ENCODE measurements around the gene NDUFA8.

Gene NDUFA8

GRCh38 chr9:122179690-122180074 is 20.1 kb upstream of the NDUFA8 start:
- ATAC-seq (ENCODE audit: low read depth), result no peak
- H3K27ac ChIP-seq (ENCODE audit: poor library complexity, severe bottlenecking), result no peak overlapping the region

GRCh38 chr9:122179054-122179689 is 19.6 kb upstream of the NDUFA8 start:
- no peak for ATAC-seq (ENCODE audit: low read depth)
- Histone ChIP-seq H3K4me1 (ENCODE audit: insufficient read depth, poor library complexity, severe bottlenecking) (no peaks in the 10 kb centered on the region), H3K4me3 (ENCODE audit: severe bottlenecking) (no peak overlapping the region), H3K27me3 (ENCODE audit: insufficient read depth, poor library complexity, severe bottlenecking) (no peaks in the 10 kb centered on the region), H3K9me3 (ENCODE audit: severe bottlenecking) (no peaks in the 10 kb centered on the region), H3K27ac (ENCODE audit: poor library complexity, severe bottlenecking) (no peak overlapping the region), H3K36me3 (ENCODE audit: low read depth) (no peaks in the 10 kb centered on the region)
- no peak for DNase-seq (ENCODE audit: low spot score)
- TF ChIP-seq CTCF (IDR thresholded peaks at IDR 0.05; ENCODE audit: poor library complexity, severe bottlenecking), result no peak

More at GRCh38 chr9:122179690-122180074, 20.1 kb upstream of the NDUFA8 start:
- DNase-seq (ENCODE audit: low spot score), result no peak
- Histone ChIP-seq H3K4me1 (ENCODE audit: insufficient read depth, poor library complexity, severe bottlenecking) (no peaks in the 10 kb centered on the region), H3K36me3 (ENCODE audit: low read depth) (no peaks in the 10 kb centered on the region), H3K4me3 (ENCODE audit: severe bottlenecking) (no peak overlapping the region), H3K27me3 (ENCODE audit: insufficient read depth, poor library complexity, severe bottlenecking) (no peaks in the 10 kb centered on the region), H3K9me3 (ENCODE audit: severe bottlenecking) (no peaks in the 10 kb centered on the region)
- no peak for TF ChIP-seq CTCF (IDR thresholded peaks at IDR 0.05; ENCODE audit: poor library complexity, severe bottlenecking)

DNA sequence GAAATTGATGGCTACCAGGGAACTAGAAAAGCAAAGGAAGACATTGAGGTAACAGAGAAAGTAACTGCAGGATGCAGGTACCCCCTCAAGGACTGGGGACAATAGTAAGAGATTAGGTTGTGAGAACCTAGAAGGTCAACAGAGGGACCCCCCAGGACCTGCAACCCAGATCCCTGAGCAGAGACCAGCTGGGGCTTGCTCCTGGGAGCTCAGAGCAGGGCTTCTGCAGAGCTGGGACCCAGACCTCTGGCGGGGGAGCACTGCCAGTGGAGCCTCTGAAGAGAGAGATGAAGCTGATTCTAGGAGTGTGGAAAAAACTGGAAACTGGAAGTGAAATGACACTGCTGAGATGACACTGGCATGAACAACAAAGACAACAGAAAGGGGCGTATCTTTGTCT is 17.3 kb upstream of the NDUFA8 start:
- DNase-seq (ENCODE audit: low spot score), result no peak
- ATAC-seq (ENCODE audit: low read depth), result no peak
- Histone ChIP-seq H3K36me3 (ENCODE audit: low read depth) (no peaks in the 10 kb centered on the region), H3K4me3 (ENCODE audit: severe bottlenecking) (no peak overlapping the region), H3K9me3 (ENCODE audit: severe bottlenecking) (no peaks in the 10 kb centered on the region), H3K27ac (ENCODE audit: poor library complexity, severe bottlenecking) (no peak overlapping the region), H3K27me3 (ENCODE audit: insufficient read depth, poor library complexity, severe bottlenecking) (no peaks in the 10 kb centered on the region), H3K4me1 (ENCODE audit: insufficient read depth, poor library complexity, severe bottlenecking) (no peaks in the 10 kb centered on the region)
- TF ChIP-seq CTCF (IDR thresholded peaks at IDR 0.05; ENCODE audit: poor library complexity, severe bottlenecking), result no peak

DNA sequence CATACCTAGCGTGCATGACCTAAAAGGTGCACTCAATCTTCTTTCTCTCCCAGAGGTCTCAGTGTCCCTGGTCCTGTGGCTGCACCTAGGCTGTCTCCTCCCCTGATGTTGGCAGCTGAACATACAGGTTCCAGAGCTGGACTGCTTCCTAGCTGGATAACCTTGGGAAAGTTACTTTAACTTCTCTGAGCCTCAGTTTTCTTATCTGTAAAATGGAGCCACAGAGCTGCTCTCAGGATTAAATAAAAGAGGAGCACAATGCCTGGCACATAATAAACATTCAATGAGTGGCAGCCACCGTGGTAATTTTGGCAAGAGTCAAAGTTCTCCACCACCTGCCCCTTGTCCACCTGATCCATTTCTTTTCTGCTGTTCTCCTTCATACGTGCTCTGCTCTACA is 14.1 kb upstream of the NDUFA8 start:
- Histone ChIP-seq H3K4me1 (ENCODE audit: insufficient read depth, poor library complexity, severe bottlenecking) (no peaks in the 10 kb centered on the region), H3K36me3 (ENCODE audit: low read depth) (no peaks in the 10 kb centered on the region), H3K9me3 (ENCODE audit: severe bottlenecking) (no peaks in the 10 kb centered on the region), H3K4me3 (ENCODE audit: severe bottlenecking) (no peak overlapping the region), H3K27ac (ENCODE audit: poor library complexity, severe bottlenecking) (no peak overlapping the region), H3K27me3 (ENCODE audit: insufficient read depth, poor library complexity, severe bottlenecking) (no peaks in the 10 kb centered on the region)
- ATAC-seq (ENCODE audit: low read depth) (no peak), DNase-seq (ENCODE audit: low spot score) (no peak)
- no peak for TF ChIP-seq CTCF (IDR thresholded peaks at IDR 0.05; ENCODE audit: poor library complexity, severe bottlenecking)

- TF ChIP-seq CTCF (IDR thresholded peaks at IDR 0.05; ENCODE audit: poor library complexity, severe bottlenecking), result no peak
- no peaks in the 10 kb centered on the region for H3K4me1 ChIP-seq (ENCODE audit: insufficient read depth, poor library complexity, severe bottlenecking)
- ATAC-seq (ENCODE audit: low read depth) (no peak), DNase-seq (ENCODE audit: low spot score) (no peak)
- no peaks in the 10 kb centered on the region for H3K36me3 ChIP-seq (ENCODE audit: low read depth)
- H3K27ac ChIP-seq (ENCODE audit: poor library complexity, severe bottlenecking), result no peak overlapping the region
- H3K27me3 ChIP-seq (ENCODE audit: insufficient read depth, poor library complexity, severe bottlenecking), result no peaks in the 10 kb centered on the region
- H3K4me3 ChIP-seq (ENCODE audit: severe bottlenecking), result no peak overlapping the region
- H3K9me3 ChIP-seq (ENCODE audit: severe bottlenecking), result no peaks in the 10 kb centered on the region
Measured at GRCh38 chr9:122172131-122172530, 12.6 kb upstream of the NDUFA8 start.
